AG09319 (cell line): ENCODE measurements around the gene BCAS3.

Experiments used
- DNase-seq: peaks from one replicate; pipeline ENCODE4 v3.0.0-alpha.2; 2010; ENCODE audit warnings: low read depth; ENCODE audit errors: extremely low read depth
- CTCF ChIP-seq: IDR thresholded peaks from 2 replicates; pipeline ENCODE4 v1.5.1; 2011; ENCODE audit warnings: low read depth, mild to moderate bottlenecking, inconsistent platforms, low read length, moderate library complexity

The BCAS3 gene

DNA sequence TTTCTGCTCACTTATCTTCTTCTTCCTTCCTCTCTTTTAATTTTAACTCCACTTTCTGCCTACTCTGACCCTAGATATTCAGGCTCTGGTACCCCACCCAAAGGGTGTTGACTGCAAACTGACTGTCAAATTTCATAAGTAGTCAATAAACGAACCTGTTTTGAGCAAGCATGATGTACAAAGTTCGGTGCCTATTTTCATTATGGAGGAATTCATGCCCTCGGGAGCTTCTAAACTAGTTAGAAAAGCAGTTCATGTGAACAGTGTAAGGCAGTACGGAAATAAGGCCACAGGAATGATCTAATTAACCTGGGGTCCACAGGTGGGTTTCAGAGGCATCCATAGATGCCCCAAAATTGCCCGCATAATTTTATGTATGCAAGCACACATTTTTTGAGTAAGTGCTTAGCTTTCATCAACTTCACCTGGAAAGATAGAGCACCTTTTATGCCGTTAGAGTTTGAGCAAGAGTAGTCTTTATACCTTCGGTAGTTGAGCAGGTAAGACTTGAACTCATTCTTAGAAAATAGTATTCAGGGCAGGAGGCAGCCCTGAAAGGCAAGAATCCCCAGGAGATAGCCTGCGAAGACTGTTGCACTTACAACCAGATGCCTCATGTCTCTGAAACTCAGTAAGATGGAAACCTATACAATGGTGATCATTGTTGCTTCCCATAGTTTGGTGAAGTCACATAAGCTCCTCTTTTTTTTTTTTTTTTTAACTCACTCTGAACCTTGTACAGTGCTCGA lies 685.4 kb downstream of the BCAS3 start:
- no peak for TF ChIP-seq CTCF
- no peak for DNase-seq

DNA sequence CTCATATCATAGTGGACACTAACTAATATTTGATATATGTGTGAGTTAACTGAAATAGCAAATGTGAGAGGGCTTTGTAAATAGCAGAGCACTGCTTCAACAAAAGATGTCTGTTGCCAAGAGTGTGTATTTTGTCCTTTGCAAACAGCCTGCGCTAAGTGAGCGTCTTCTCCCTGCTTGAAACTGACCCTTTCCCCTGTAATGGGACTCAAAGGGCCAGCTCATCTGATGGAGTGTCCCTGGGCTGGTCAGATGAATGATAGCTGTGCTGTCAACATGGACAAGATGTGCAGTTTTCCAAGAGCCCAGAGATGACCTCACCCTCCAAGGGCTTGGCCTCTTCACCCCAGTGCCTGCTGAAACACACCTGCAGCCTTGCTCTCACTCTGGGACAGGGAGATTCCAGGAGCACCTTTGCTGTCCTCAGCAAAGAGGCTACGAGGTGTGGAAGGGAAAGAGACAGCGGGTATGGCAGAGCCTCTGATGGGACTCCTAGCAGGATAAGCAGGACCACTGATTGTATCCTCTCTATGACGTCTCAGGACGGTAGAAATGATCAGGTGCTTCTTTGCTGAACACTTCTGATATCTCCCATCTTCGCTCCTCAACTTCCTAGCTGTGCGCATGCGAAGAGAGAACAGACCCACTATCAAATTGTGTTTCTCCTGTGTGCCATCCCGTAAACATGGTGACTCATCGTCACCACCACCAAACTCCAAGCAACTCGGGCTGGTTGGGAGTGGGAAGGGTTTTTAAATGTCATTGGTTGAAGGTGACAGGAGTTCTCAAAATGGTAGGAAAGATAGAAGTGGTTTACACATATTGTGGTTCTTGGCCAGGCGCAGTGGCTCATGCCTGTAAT lies 686.2 kb downstream of the BCAS3 start:
- DNase-seq: no peak
- no peak for TF ChIP-seq CTCF

DNA sequence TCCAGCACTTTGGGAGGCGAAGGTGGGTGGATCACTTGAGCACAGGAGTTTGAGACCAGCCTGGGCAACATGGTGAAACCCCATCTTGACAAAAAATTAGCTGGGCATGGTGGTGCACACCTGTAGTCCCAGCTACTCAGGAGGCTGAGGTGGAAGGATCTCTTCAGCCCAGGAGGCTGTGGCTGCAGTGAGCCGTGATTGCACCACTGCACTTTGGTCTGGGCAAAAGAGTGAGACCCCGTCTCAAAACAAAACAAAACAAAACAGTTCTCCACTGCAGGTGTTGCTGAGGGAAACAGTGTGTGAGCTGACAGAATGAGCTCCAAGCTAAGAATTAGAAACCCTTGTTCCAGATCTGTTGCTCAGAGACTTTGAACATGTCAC lies 686.8 kb downstream of the BCAS3 start:
- TF ChIP-seq CTCF: no peak
- no peak for DNase-seq

DNA sequence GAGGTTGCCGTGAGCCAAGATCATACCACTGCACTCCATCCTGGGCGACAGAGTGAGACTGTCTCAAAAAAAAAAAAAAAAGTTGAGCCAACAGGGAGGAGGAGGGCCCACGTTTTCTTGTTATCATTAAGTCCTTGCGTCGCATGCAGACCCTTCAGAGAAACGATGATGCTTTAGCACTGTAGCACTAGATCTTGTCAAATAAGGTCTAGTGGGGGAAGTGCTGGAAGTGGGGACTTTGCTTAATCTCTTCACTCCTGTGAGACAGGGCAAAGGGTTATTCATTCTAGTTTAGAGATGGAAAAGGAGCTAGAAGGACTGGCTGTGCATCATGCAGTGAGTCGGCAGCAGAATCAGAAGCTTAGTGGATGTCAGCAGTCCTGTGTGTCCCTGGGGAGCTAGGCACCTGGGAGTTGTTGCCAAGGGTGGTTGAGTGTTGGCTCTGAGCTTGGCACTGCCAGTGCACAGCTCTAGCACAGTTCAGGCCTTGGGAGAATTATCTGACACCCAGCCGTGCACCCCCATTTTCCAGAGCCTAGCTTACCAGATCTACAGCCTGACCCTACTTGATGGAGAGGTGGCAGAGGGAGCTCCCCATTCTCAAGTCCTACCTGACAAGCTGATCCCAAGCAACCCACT lies 688.5 kb downstream of the BCAS3 start:
- DNase-seq: no peak
- TF ChIP-seq CTCF: no peak

DNA sequence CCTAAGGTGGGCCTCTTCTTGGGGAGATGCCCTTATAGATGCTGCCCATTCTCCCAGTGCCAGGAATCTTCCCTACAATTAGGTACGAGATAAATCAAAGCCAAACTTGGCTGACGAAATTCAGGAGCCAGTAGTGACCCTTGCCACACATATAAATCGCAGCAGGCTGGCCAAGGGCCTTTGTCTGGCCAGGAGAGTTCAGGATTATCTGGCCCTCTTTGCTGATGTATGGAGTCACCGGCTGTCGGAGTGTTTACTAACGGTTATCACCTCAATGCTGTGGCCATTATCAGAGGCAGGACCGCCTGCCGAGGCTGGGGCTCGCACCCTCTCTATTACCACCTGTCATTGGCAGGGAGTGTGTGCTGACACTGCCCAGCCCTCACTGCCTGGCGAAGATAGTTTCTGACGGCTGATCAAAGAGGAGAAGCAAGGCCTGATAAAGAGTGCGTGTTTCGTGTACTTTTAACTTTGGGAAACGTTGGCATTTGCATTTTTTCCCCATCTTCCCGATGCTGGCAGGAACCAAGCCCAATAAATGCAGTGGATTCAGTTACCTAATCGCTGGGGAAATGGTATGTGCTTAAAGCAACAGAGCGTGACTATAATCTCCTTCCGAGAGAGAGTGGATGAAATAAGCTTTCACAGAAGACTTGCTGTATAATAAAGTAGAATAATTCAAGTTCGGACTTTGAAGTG lies 689.2 kb downstream of the BCAS3 start:
- no peak for TF ChIP-seq CTCF
- no peak for DNase-seq

DNA sequence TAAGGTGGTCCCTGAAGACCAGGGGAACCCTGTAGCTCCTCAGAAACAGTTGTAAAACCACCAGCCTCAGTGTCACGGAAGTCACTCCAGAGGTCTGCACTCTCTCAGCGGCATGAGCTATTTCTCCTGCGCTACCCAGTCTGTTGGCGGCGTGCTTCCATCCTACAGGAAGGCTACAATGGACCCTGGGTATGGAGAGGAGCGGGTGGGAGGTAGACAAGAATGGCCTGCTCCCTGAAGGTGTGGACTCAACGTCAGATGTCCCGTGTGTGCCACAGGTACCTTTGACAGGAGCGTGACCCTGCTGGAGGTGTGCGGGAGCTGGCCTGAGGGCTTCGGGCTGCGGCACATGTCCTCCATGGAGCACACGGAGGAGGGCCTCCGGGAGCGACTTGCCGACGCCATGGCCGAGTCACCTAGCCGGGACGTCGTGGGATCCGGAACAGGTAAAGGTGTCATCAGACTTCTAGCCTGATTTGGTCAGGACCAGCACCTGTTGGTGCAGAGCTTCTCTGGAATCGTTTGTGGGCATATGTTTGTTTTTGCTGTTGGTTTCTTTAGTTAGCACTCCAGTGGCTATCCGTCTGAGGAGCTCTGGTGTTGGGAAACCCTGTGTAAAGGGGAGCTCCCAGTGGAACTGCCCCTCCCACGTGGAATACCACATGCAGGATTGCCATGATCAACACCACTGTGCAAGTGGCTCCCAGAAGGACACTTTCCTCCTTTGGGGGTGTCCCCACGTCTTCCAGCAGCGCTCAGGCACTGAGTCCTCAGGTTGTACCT lies 690.6 kb downstream of the BCAS3 start:
- no peak for TF ChIP-seq CTCF
- DNase-seq: no peak
